Measurements from ENCODE around the gene ATP6V1E1.
A peak's percentile ranks its signal among the peaks of the same experiment; 100 is the strongest.
"Not testable (repeated sequence)": the region's sequence is repeated elsewhere in the genome, so short reads cannot be mapped to it uniquely, and the experiment has no call there.

The ATP6V1E1 gene

DNA sequence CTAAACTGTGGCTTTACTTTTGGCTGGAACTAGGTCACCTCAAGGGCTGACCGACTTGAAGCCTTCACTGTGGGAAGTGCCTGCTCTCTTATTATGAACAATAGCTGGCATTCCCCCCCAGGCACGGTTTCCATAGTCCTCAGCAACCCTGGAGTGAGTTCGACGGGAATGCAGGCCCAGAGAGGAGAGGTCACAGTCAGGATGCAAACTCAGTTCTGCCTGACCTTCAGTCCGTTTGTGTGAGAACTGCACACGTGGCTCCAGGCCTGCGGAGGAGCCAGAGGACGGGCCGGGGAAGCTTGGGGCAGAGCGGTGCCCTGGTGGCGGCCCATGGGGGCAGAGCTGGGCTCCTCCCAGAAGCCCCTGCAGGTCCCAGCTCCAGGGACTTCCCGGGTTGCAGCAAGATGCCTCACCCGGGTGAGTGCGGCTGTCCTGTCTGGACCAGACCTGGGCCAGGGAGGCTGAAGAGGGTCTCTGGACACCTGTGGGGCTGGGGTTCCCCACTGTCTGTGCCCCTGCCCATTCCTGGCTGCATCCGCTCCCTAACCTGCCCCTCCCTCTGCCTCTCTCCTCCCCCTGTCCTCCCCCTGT, 48.0 kb downstream of the ATP6V1E1 start:
- no peaks in the 10 kb centered on the region for H3K9me3 ChIP-seq (ENCODE audit: control insufficient read depth, low read length)
- H3K4me3 ChIP-seq (ENCODE audit: low read length), result no peak overlapping the region
- peaks cover 10% of the 10 kb centered on the region for H3K4me1 ChIP-seq (ENCODE audit: control insufficient read depth, insufficient read depth, low read length)
- H3K9ac ChIP-seq (ENCODE audit: low read length), result no peak overlapping the region
- H3K36me3 ChIP-seq (ENCODE audit: control insufficient read depth, insufficient read depth, low read length, severe bottlenecking), result peaks cover 31% of the 10 kb centered on the region
- H3K27me3 ChIP-seq (replicated peaks; ENCODE audit: control insufficient read depth, insufficient read depth, low read length), result no peaks in the 10 kb centered on the region
- no peak for DNase-seq (ENCODE audit: low read depth)

DNA sequence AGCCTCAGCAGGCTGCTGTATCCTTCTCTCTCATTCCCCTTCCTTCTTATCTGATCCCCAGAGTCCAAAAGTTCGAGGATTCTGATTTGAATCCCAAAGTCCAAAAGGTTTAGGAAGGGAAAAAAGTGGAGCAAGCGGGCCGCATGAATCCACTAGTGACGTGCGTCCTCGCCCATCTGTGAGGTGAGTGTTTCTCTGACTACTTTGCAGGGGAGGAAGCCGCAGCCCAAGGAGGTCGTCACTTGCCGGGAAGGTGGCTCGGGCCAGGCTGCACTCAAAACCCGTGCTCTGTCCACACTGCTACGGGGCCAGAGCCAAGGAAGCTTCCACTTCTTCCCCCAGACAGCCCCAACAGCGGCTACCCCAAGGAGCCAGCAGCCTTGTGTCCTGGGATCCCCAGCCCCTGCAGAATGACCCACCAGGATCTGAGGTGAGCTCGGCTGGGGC, 49.0 kb downstream of the ATP6V1E1 start:
- Histone ChIP-seq H3K4me1 (ENCODE audit: control insufficient read depth, insufficient read depth, low read length) (peaks cover 10% of the 10 kb centered on the region), H3K9ac (ENCODE audit: low read length) (no peak overlapping the region), H3K4me3 (ENCODE audit: low read length) (no peak overlapping the region), H3K36me3 (ENCODE audit: control insufficient read depth, insufficient read depth, low read length, severe bottlenecking) (peaks cover 33% of the 10 kb centered on the region), H3K9me3 (ENCODE audit: control insufficient read depth, low read length) (no peaks in the 10 kb centered on the region), H3K27me3 (replicated peaks; ENCODE audit: control insufficient read depth, insufficient read depth, low read length) (no peaks in the 10 kb centered on the region)
- DNase-seq (ENCODE audit: low read depth), result no peak

DNA sequence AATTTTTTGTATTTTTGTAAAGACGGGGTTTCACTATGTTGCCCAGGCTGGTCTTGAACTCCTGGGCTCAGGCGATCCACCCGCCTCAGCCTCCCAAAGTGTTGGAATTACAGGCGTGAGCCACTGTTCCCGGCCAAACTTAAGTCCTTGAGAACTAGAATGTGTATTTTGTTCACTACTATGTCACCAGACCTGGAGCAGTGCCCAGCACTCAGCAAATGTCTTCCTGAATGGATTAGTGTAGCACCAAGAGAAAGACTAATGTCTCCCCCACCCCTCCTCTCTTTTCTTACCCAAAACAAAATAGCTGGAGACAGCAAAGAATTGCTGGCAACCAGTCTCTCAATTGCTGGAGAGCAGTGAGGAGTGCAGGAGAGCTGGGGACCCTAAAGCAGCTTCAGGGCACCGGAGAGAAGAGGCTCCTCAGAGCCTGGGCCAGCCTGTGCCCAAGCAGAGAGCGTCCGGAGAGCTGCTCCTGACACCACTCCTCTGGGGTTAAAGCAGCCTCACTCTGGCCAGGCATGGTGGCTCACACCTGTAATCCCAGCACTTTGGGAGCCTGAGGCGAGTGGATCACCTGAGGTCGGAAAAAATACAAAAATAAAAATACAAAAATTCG, 50.3 kb downstream of the ATP6V1E1 start:
- Histone ChIP-seq H3K27me3 (replicated peaks; ENCODE audit: control insufficient read depth, insufficient read depth, low read length) (no peaks in the 10 kb centered on the region), H3K9ac (ENCODE audit: low read length) (no peak overlapping the region), H3K4me3 (ENCODE audit: low read length) (no peak overlapping the region), H3K36me3 (ENCODE audit: control insufficient read depth, insufficient read depth, low read length, severe bottlenecking) (peaks cover 31% of the 10 kb centered on the region), H3K9me3 (ENCODE audit: control insufficient read depth, low read length) (no peaks in the 10 kb centered on the region), H3K4me1 (ENCODE audit: control insufficient read depth, insufficient read depth, low read length) (peaks cover 10% of the 10 kb centered on the region)
- DNase-seq (ENCODE audit: low read depth), result peak; percentile 21

DNA sequence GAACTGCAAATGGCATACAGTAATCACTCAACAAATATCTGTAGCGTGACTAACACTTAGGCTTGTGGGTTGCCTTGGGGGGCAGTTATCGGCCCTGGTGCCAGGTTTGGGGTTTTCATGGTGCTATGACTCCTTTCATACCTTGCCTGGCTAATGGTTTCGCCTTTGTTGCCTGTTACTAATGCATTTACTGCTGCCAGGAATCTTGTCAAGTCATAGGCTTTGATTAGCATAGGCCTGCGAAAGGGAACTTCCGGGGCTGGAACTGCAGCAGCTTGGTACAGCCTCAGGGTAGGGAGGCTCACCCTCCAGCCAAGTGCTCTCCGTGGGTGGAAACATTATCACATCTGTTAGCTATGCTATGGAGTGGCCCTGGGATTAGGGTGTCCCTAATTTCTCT, 52.1 kb downstream of the ATP6V1E1 start:
- H3K9ac ChIP-seq (ENCODE audit: low read length), result no peak overlapping the region
- H3K4me3 ChIP-seq (ENCODE audit: low read length), result no peak overlapping the region
- DNase-seq (ENCODE audit: low read depth), result peak; percentile 50
- H3K27me3 ChIP-seq (replicated peaks; ENCODE audit: control insufficient read depth, insufficient read depth, low read length), result no peaks in the 10 kb centered on the region
- peaks cover 23% of the 10 kb centered on the region for H3K36me3 ChIP-seq (ENCODE audit: control insufficient read depth, insufficient read depth, low read length, severe bottlenecking)
- peaks cover 13% of the 10 kb centered on the region for H3K4me1 ChIP-seq (ENCODE audit: control insufficient read depth, insufficient read depth, low read length)
- no peaks in the 10 kb centered on the region for H3K9me3 ChIP-seq (ENCODE audit: control insufficient read depth, low read length)

DNA sequence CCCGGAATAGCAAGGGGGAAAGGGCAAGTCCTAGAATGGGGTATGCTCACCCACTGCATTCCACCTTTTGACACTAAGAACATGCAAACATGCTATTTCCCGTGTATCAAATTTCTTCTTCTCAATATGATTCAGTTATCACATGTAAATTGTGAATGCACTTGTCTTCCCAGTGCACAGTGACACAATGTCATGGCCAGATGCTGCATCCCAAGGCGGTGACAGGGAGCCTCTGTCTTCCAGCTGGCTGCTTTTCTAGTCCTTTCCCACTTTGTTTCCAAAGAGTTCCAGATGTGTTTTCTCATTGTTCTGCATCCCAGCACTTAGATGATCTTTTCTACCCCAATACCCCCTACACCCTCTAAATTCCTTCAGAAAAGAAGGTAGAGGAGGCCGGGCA, 52.9 kb downstream of the ATP6V1E1 start:
- Histone ChIP-seq H3K9me3 (ENCODE audit: control insufficient read depth, low read length) (no peaks in the 10 kb centered on the region), H3K27me3 (replicated peaks; ENCODE audit: control insufficient read depth, insufficient read depth, low read length) (no peaks in the 10 kb centered on the region), H3K4me1 (ENCODE audit: control insufficient read depth, insufficient read depth, low read length) (peaks cover 17% of the 10 kb centered on the region), H3K36me3 (ENCODE audit: control insufficient read depth, insufficient read depth, low read length, severe bottlenecking) (peaks cover 16% of the 10 kb centered on the region), H3K4me3 (ENCODE audit: low read length) (no peak overlapping the region), H3K9ac (ENCODE audit: low read length) (no peak overlapping the region)
- DNase-seq (ENCODE audit: low read depth), result no peak

DNA sequence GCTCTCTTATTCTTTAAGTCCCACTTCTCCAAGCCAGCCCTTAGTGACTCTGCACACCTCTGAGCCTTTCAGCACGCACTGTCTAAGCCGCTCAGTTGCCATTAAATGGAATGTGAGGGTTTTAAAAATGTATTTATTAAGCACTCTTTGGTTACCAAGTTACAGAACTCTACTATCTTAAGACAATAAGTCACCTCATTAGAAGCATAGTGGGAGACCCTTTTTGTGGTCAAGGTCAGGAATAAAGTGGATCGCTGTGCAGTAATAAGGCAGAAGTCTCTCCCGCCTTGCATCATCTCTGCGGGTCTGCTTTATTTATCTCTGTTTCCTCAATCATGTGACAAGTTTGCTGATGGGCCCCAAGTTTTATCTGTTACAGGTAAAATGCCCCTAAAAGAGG, 53.4 kb downstream of the ATP6V1E1 start:
- Histone ChIP-seq H3K4me1 (ENCODE audit: control insufficient read depth, insufficient read depth, low read length) (peaks cover 22% of the 10 kb centered on the region), H3K4me3 (ENCODE audit: low read length) (no peak overlapping the region), H3K27me3 (replicated peaks; ENCODE audit: control insufficient read depth, insufficient read depth, low read length) (no peaks in the 10 kb centered on the region), H3K9me3 (ENCODE audit: control insufficient read depth, low read length) (no peaks in the 10 kb centered on the region), H3K9ac (ENCODE audit: low read length) (no peak overlapping the region), H3K36me3 (ENCODE audit: control insufficient read depth, insufficient read depth, low read length, severe bottlenecking) (peaks cover 10% of the 10 kb centered on the region)
- DNase-seq (ENCODE audit: low read depth), result no peak

DNA sequence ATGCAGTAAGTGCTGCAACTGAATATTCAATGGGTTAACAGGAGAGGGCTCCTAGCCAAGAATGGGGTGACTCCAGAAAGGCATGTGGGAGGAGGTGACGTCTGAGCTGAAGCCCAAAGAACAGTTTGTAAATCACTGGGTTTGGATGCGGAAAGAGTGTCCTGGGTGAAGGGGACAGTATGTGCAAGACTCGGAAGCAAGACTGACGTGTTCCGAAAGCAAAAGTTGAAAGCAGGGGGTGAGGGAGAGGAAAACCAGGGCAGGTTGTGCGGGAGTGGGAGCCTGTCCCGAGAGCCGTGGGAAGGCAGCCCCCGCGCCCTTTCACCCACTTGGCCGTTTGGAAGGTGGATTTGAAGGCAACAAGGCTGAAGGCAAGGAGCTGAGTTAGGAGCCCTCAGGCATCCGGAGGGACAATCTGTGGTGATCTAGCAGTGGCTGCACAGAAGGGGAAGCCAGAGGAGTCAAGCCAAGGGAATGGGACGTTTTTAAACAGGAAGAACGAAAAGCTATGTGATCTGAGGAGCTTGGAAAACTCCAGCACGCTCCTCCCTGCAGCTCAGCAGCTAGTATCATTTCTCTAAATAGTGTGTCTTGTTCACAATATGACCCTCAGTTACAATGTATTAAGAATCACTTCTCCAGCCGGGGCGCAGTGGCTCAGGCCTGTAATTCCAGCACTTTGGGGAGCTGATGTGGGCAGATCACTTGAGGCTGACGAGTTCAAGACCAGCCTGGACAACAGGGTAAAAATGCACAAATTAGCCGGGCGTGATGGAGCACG, 57.5 kb downstream of the ATP6V1E1 start:
- DNase-seq (ENCODE audit: low read depth), result peak; percentile 71
- H3K9ac ChIP-seq (ENCODE audit: low read length), result peak overlapping the region; percentile 89
- H3K9me3 ChIP-seq (ENCODE audit: control insufficient read depth, low read length), result no peaks in the 10 kb centered on the region
- H3K36me3 ChIP-seq (ENCODE audit: control insufficient read depth, insufficient read depth, low read length, severe bottlenecking), result peaks cover 3% of the 10 kb centered on the region
- H3K4me1 ChIP-seq (ENCODE audit: control insufficient read depth, insufficient read depth, low read length), result peaks cover 29% of the 10 kb centered on the region
- H3K27me3 ChIP-seq (replicated peaks; ENCODE audit: control insufficient read depth, insufficient read depth, low read length), result no peaks in the 10 kb centered on the region
- peak overlapping the region; percentile 74 for H3K4me3 ChIP-seq (ENCODE audit: low read length)

DNA sequence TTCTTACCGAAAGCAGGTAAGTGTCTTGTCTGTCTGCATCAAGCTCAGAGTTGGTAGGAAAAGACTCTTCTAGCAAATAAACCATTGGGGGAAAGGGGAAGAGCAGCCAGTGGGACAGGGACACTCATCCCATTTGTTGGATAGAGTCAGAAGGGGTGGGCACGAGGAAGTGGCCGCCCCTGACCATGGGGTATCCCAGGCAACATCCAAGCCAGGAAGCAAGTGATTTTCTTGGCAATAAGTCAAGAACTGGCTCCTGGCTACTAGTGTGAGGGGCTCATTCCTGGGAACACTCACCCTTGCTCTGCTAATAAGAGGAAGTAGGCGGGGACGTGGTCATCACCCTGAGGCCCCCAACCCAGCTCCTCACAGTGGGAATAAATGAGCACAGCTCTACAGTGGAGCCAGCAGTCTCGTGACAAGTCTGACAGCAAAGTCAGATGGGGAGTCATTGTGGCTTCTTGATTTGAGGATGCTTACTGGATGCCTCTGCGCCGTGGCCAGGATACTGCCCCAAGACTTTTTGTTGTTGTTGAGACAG, 58.5 kb downstream of the ATP6V1E1 start:
- H3K27me3 ChIP-seq (replicated peaks; ENCODE audit: control insufficient read depth, insufficient read depth, low read length), result no peaks in the 10 kb centered on the region
- peak overlapping the region; percentile 74 for H3K4me3 ChIP-seq (ENCODE audit: low read length)
- peak overlapping the region; percentile 89 for H3K9ac ChIP-seq (ENCODE audit: low read length)
- H3K36me3 ChIP-seq (ENCODE audit: control insufficient read depth, insufficient read depth, low read length, severe bottlenecking), result no peaks in the 10 kb centered on the region
- DNase-seq (ENCODE audit: low read depth), result no peak
- H3K9me3 ChIP-seq (ENCODE audit: control insufficient read depth, low read length), result no peaks in the 10 kb centered on the region
- H3K4me1 ChIP-seq (ENCODE audit: control insufficient read depth, insufficient read depth, low read length), result peaks cover 26% of the 10 kb centered on the region

DNA sequence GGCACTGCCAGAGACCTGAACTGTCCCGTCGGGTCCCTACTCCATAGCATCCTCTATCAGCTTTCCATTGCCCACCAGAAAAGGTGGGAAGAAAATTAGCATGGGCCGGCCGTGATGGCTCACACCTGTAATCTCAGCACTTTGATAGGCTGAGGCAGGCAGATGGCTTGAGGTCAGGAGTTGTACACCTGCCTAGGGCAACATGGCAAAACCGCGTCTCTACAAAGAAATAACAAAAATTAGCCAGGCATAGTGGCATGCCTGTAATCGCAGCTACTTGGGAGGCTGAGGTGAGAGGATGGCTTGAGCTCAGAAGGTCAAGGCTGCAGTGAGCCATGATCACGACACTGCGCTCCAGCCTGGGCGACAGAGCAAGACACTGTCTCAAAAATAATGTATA, 61.8 kb downstream of the ATP6V1E1 start:
- Histone ChIP-seq H3K9me3 (ENCODE audit: control insufficient read depth, low read length) (no peaks in the 10 kb centered on the region), H3K4me3 (ENCODE audit: low read length) (no peak overlapping the region), H3K9ac (ENCODE audit: low read length) (no peak overlapping the region), H3K36me3 (ENCODE audit: control insufficient read depth, insufficient read depth, low read length, severe bottlenecking) (no peaks in the 10 kb centered on the region), H3K4me1 (ENCODE audit: control insufficient read depth, insufficient read depth, low read length) (peaks cover 54% of the 10 kb centered on the region), H3K27me3 (replicated peaks; ENCODE audit: control insufficient read depth, insufficient read depth, low read length) (no peaks in the 10 kb centered on the region)
- no peak for DNase-seq (ENCODE audit: low read depth)

DNA sequence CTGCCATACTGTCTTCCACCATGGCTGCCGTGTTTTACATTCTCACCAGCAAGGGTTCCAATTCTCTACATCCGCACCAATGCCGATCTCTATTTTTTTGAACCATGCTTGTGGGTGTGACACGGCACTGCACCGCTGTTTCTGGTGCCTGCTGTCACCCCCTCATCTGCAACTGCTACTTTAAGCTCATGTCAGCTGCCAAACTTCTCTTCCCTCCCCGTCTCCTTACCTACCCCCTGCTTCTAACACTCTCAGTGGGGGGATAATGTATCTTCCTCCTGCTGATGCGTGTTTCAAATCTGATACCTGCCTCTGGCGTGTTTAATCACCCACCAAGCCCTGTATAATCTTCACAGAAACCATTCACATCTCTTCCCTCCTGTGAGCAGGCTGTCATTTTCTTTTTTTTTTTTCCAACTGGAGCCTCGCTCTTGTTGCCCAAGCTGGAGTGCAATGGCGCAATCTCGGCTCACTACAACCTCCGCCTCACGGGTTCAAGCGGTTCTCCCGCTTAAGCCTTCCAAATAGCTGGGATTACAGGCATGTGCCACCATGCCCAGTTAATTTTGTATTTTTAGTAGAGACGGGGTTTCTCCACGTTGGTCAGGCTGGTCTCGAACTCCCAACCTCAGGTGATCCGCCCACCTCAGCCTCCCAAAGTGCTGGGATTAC, 62.4 kb downstream of the ATP6V1E1 start:
- Histone ChIP-seq H3K9ac (ENCODE audit: low read length) (peak overlapping the region; percentile 54), H3K4me3 (ENCODE audit: low read length) (peak overlapping the region; percentile 23), H3K4me1 (ENCODE audit: control insufficient read depth, insufficient read depth, low read length) (peaks cover 48% of the 10 kb centered on the region)
- H3K9me3 ChIP-seq (ENCODE audit: control insufficient read depth, low read length); H3K27me3 ChIP-seq (replicated peaks; ENCODE audit: control insufficient read depth, insufficient read depth, low read length); DNase-seq (ENCODE audit: low read depth); H3K36me3 ChIP-seq (ENCODE audit: control insufficient read depth, insufficient read depth, low read length, severe bottlenecking): not testable (repeated sequence)

DNA sequence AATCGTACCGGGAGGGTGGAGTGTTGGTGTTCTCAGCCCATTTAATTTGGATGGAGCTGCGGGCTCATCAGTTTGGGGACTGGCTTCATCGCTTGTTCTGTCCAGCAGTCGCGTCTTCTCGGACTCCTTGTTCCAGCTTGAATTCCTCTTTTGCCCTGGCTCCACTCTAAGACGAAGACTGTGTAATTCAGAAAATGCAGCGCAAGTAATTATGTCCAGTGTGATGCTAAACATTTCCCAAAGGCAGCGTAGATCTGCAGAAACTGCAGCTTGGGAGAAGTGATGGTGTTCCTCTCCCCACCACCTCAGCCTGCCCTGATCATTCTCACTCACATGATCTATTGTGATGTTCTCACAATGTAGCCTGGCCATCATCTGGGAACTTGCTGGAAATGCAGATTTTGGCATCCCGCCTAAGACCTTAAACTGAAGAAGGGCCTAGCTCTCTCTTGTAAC, 64.6 kb downstream of the ATP6V1E1 start:
- H3K9me3 ChIP-seq (ENCODE audit: control insufficient read depth, low read length), result no peaks in the 10 kb centered on the region
- no peaks in the 10 kb centered on the region for H3K36me3 ChIP-seq (ENCODE audit: control insufficient read depth, insufficient read depth, low read length, severe bottlenecking)
- peak; percentile 16 for DNase-seq (ENCODE audit: low read depth)
- peak overlapping the region; percentile 83 for H3K9ac ChIP-seq (ENCODE audit: low read length)
- peak overlapping the region; percentile 80 for H3K4me3 ChIP-seq (ENCODE audit: low read length)
- no peaks in the 10 kb centered on the region for H3K27me3 ChIP-seq (replicated peaks; ENCODE audit: control insufficient read depth, insufficient read depth, low read length)
- peaks cover 40% of the 10 kb centered on the region for H3K4me1 ChIP-seq (ENCODE audit: control insufficient read depth, insufficient read depth, low read length)

Data from adipocyte (in vitro differentiated cells).